Activated CD8-positive, alpha-beta memory T cell treated with anti-CD3 and anti-CD28 coated beads for 4 hours (primary cell): Measurements from ENCODE around the gene SLC22A23.

Source experiments
- DNase-seq, 2 donors: peaks; one replicate each; pipeline ENCODE4 v3.0.0-alpha.2; 2020; ENCODE audit warnings: low read depth in 2 of 2

Gene SLC22A23

DNA sequence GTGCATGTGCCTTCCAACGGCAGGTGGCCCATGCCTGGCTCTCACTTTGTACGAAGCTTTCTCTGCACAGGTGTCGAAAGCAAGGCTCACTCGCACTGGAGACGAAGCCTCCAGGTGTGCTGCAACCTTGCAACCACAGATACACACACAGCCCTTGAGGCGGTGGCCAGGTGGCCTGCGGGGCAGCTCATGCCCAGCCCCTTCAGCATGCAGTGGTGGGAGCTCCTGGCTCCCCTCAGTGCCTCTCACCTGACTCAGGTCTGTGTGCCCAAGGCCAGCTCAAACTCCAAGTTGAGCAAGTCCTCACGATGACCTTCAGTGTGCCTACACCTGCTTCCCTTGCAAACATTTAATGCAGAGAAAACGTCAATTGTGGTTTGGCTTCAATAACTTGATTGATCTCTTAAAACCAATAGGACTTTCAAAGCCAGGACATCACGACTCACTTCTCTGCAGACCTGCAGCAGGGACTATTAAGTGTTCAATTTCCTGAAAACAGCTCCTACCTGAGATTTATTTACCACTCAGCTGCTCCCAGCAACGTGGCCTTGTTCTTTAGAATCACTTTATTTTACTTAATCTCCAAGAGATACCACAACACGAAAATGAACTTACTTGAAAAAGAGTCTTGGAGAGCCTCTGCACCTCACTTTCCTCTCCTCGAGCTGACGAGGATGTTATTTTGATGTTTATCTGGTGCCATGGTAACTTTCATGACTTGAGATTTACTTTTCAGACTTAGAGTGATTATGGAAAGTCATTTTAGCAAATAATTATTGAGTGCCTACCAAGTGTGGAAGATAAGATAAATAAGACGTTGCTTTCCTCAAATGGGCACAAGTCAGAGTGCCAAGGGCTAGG, 86.3 kb downstream of the SLC22A23 start:
- no peak for DNase-seq

- DNase-seq = no peak
These were observed 86.9 kb downstream of the SLC22A23 start for GRCh38 chr6:3369985-3370360.

GRCh38 chr6:3368685-3369084, 88.2 kb downstream of the SLC22A23 start:
- DNase-seq = no peak

GRCh38 chr6:3367630-3368029, 89.2 kb downstream of the SLC22A23 start:
- no peak for DNase-seq

DNA sequence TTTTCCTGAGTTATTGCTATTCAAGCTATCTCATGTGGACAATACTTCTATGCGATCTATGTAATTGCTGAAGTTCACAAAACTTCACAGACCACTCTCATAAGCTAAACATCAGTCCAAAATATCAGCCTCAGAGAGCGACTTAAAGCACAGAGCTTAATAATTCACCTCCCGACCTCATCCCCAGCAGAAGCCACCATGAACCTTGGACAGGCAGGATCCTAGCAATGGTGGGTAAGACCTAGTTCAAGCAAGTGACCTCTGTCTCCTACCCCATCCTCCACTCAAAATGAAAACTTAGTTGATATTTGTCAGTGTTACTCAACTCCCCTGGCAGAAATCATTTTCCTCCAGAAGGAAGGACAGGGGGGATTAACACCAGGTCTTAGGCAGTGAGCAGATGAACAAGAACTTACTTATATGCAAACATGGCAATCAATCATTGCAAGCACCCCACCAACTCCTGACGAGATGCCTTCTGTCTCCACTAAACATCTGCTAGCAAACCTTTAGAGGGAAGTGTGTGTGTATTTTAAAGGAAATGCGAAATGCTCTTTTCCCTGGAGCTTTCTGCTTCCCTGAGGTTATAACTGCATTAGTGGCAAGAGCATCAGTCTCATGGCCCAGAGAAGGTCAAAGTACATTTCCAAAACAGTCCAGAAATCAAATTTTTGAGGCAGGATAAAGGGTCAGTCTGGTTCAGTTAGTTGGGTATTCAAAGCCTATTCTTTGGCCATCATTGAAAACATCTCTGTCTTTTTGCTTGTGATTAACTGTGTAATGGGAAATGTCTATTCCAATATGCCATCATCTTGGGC, 90.0 kb downstream of the SLC22A23 start:
- no peak for DNase-seq

DNA sequence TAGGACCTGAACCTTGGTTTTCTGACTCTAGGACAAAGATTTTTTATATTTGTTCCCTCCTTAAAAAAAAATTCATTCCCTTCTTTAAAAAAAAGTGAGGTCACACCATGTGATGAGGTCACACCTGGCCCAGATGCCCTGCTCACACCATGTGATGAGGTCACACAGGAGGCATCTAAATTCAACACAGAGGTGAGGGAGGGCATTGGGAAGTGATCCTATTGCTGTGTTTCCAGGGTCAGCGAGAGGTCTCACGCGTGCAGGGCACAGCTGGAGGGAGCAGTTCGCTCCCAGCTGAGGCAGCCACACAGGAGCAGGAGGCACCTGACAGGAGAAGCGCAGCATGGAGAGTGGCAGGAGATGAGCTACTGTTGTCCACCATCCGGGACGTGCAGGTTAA, 92.5 kb downstream of the SLC22A23 start:
- no peak for DNase-seq

DNA sequence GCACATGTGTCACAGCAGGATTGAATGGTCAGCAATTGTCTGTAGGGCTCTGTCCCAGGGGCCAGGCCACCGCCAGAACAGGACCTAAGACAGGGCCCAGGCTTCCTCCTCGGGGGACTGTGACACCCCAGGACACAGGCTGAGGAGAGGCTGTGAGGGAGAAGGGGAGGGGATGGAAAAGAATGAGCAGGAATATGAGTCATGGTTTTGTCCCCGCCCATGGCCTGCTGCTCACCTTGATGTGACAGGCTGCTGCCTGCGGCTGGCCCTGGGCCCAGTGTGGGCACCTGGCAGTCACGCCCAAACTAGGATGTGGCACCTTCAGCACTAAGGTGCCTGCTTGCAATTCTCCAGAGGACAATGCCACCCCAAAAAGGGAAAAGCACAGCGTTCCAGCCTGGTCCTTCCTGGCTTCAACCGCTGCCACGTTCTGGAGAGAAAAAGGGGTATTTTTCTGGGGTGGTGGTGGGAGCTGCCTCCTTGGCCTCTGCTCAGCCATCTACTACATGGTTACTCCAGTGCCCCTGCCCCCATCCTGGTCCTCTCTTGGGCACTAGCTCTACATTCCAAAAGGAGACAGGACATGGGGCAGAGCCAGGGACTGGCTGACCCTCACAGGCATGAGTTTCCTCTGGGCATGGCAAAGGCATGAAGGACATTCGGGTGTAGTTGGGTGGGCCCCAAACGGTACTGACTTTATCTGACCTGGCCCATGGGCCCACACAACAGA, 93.4 kb downstream of the SLC22A23 start:
- no peak for DNase-seq

- DNase-seq = no peak
These were observed 95.4 kb downstream of the SLC22A23 start for GRCh38 chr6:3361312-3362037.

GRCh38 chr6:3360727-3361045, 96.2 kb downstream of the SLC22A23 start:
- DNase-seq = no peak

DNA sequence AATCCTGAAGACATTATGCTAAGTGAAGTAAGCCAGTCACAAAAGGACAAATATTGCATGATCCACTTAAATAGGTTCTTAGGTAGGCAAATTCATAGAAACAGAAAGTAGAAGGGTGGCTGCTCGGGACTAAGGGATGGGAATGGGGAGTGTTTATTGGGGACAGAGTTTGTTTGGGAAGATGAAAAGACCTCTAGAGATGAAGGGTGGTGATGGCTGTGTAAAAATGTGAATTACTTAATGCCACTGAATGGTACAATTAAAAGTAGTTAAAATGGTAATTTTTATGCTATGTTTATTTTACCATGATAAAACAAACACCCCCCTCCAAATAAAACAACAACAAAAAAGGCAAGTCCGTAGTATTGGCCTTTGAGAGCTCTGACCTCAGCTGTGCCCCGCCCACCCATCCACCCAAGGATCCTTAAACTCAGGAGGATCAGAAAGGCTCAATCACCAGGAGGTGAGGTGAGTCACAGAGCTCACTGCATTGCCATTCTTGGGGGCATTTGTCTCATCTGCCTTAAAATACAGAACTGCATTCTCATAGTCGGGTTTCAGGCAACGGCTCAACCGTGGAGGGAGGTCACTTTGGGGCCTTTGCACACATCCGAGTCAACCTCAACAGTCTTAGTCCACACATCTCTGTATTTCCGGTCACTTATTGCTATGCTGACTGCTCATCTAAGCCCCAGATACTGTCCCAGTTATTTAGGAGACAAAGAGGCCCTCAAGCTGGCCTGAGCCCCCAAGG, 96.7 kb downstream of the SLC22A23 start:
- DNase-seq = no peak

DNA sequence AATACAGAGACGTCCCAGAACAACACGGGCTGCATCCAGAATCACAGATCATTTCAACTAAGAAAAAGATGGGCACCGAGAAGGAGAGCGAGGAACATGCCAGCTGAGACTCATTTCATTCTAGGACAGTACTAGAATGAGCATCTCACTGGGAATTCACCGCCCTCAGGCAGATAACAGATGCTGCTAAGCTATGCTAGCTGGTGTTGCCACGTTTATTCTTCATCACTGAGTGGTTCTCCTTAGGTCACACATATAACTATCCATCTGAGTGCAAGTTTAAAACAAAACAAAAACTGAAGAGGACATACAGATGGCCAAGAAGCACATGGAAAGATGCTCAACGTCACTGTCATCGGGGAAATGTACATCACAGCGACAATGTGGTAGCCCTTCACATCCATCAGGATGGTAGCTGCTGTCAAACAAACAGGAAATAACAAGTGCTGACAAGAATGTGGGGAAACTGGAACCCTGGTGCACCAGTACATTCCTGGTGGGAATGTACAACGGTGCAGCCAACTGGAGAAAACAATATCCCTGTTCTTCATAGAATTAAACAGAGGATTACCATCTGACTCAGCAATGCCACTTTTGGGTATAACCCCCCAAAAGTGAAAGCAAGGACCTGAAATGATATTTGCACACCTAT, 97.6 kb downstream of the SLC22A23 start:
- no peak for DNase-seq

DNA sequence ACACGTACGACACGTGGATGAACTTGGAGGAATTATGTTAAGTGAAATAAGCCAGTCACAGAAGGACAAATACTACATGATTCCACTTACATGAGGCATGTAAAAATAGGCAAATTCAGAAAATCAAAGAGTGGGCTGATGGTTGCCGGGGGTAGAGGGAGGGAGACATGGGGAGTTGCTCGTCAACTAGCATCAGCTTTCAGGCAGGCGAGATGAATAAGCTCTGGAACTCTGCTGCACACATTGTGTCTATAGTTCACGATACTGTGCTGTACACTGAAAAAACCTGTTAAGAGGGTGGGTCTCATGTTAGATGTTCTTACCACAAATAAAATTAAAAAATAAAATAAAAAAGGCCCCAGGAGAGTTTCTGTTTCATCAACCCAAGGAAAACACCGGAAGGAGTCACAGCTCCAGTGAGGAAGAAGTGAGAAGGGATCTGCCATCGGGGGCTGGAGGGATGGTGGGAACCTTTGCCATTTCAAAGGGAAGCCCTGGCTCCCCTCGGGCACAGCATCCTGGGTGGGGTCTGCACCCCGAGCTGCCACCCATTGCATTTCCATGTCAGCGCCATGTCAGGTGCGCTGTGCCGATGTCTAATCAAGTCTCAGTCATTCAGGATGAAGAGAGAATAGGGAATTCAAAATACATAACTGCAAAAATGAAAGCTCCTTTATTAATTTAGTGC, 98.3 kb downstream of the SLC22A23 start:
- no peak for DNase-seq

- no peak for DNase-seq
These were observed 99.2 kb downstream of the SLC22A23 start for GRCh38 chr6:3357678-3358077.

DNA sequence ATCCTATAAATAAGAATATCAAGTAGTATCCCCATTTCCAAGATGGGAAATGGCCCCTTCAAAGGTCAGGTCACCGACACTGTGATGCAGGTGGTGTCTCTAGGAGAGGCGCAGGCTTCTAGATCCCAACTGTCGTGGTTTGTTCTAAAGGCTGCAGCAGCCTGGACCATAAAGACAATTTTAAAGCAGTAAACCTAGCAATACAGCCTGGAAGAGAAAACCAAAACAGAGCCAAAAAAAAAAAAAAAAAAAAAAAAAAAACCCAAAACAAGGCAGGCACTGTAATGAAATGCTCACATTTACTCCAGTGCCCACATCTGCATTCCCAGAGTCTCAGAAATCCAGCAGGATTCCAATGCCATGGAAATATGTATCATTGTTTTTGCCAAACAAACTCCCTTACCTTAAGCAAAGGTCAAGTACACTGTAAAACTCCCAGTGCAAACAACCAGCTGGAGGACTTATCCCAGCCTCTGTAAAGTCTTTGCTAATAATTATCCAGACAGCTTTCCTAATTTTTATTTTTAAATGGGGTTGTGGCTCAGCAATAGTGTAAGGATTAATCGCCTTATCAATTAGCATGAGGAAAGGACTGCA, 99.9 kb downstream of the SLC22A23 start:
- DNase-seq = no peak

- peak in 1 of 2 donors; percentile 32 for DNase-seq
These were observed 100.6 kb downstream of the SLC22A23 start for GRCh38 chr6:3356056-3356823.

GRCh38 chr6:3355358-3356055, 101.3 kb downstream of the SLC22A23 start:
- DNase-seq = no peak

GRCh38 chr6:3355011-3355357, 101.9 kb downstream of the SLC22A23 start:
- no peak for DNase-seq

DNA sequence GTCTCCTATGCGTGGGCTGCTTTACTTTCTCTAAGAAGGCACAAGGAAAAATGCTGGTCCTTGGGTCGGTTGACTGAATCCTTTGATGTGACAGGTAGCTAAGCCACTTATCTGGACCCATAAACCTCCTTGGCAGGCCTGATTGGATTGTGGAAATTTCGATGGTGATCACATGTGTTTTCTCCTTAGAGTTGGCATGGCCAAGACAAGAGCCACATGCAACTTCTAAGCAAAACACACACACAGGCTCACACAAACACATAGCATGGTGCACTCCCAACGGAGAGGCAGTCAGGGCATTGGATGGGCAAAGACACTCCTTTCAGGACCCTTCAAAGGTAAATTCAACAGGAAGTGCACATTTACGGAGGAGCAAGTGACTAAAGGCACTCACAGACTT, 102.9 kb downstream of the SLC22A23 start:
- no peak for DNase-seq
